Astrocyte (in vitro differentiated cells and primary cell): ENCODE measurements around the gene ANTXR1. TPM values are rescaled to one million over a fixed set of nuclear protein-coding genes. Genes with fewer than 3 reads are reported as not detected.

Experiments
- DNase-seq: peaks from one replicate; pipeline ENCODE4 v3.0.0-alpha.2; 2010; ENCODE audit warnings: low read depth
- FAIRE-seq: peaks from 2 replicates; lab custom pipeline; 2011; peaks lifted over from hg19 to GRCh38; lab: Jason Lieb, UNC
- H2AFZ ChIP-seq: 2 replicates; pipeline ENCODE4 v1.6.0; 2012; ENCODE audit warnings: low read depth, low read length, inconsistent platforms
- H3K27ac ChIP-seq: 2 replicates; pipeline ENCODE4 v1.5.1; 2011; ENCODE audit warnings: low read depth, low read length, inconsistent platforms
- H3K27me3 ChIP-seq: 2 replicates; pipeline ENCODE4 v1.6.0; 2011; ENCODE audit warnings: low read length, inconsistent platforms; ENCODE audit not compliant: insufficient read depth
- H3K36me3 ChIP-seq: 2 replicates; pipeline ENCODE4 v1.5.1; 2011; ENCODE audit warnings: low read length, inconsistent platforms; ENCODE audit not compliant: insufficient read depth
- H3K4me1 ChIP-seq: 2 replicates; pipeline ENCODE4 v1.5.1; 2011; ENCODE audit warnings: low read length, inconsistent platforms; ENCODE audit not compliant: insufficient read depth
- H3K4me2 ChIP-seq: 2 replicates; pipeline ENCODE4 v1.6.0; 2012; ENCODE audit warnings: low read length, inconsistent platforms
- H3K4me3 ChIP-seq: 2 replicates; pipeline ENCODE4 v1.5.1; 2011; ENCODE audit warnings: low read depth, mild to moderate bottlenecking, low read length, inconsistent platforms; ENCODE audit not compliant: insufficient read depth
- H3K79me2 ChIP-seq: 2 replicates; pipeline ENCODE4 v1.6.0; 2012; ENCODE audit warnings: mild to moderate bottlenecking, low read length, inconsistent platforms; ENCODE audit not compliant: insufficient read depth
- H3K9ac ChIP-seq: 2 replicates; pipeline ENCODE4 v1.6.0; 2012; ENCODE audit warnings: mild to moderate bottlenecking, low read length, inconsistent platforms
- H3K9me3 ChIP-seq: 2 replicates; pipeline ENCODE4 v1.5.1; 2012; ENCODE audit warnings: low read depth, mild to moderate bottlenecking, low read length, inconsistent platforms; ENCODE audit not compliant: insufficient read depth
- H4K20me1 ChIP-seq: 2 replicates; pipeline ENCODE4 v1.6.0; 2012; ENCODE audit warnings: low read length, inconsistent platforms; ENCODE audit not compliant: insufficient read depth
- H3K27ac Mint-ChIP-seq: one replicate; pipeline ENCODE4 v1.8.0; 2021; ENCODE audit warnings: mild to moderate bottlenecking, mixed read lengths; ENCODE audit not compliant: unreplicated experiment
- H3K27me3 Mint-ChIP-seq: one replicate; pipeline ENCODE4 v1.8.0; 2021; ENCODE audit warnings: low read depth, mixed read lengths; ENCODE audit not compliant: unreplicated experiment
- H3K36me3 Mint-ChIP-seq: one replicate; pipeline ENCODE4 v1.8.0; 2021; ENCODE audit warnings: low read depth, mixed read lengths; ENCODE audit not compliant: unreplicated experiment
- H3K4me1 Mint-ChIP-seq: one replicate; pipeline ENCODE4 v1.8.0; 2021; ENCODE audit warnings: low read depth, mixed read lengths; ENCODE audit not compliant: unreplicated experiment
- H3K4me3 Mint-ChIP-seq: one replicate; pipeline ENCODE4 v1.8.0; 2021; ENCODE audit warnings: mild to moderate bottlenecking, moderate library complexity, mixed read lengths; ENCODE audit not compliant: unreplicated experiment
- H3K9me3 Mint-ChIP-seq: one replicate; pipeline ENCODE4 v1.8.0; 2021; ENCODE audit warnings: mild to moderate bottlenecking, mixed read lengths; ENCODE audit not compliant: unreplicated experiment
- CTCF ChIP-seq: IDR thresholded peaks from 2 replicates; pipeline ENCODE4 v1.5.1; 2011; ENCODE audit warnings: low read depth, mild to moderate bottlenecking, inconsistent platforms, low read length, moderate library complexity; ENCODE audit not compliant: insufficient read depth
- EZH2 ChIP-seq: IDR thresholded peaks from 2 replicates; pipeline ENCODE4 v1.6.1; 2012; ENCODE audit warnings: mild to moderate bottlenecking, low read length, inconsistent platforms; ENCODE audit not compliant: insufficient read depth
- total RNA-seq: library from RNA; stranded (reverse); gene quantifications from 2 replicates; pipeline ENCODE4 v1.2.1, GENCODE V29; 2021

ANTXR1 gene
- total RNA-seq, 1 donor from 2014 or later, result 67.8 TPM

DNA sequence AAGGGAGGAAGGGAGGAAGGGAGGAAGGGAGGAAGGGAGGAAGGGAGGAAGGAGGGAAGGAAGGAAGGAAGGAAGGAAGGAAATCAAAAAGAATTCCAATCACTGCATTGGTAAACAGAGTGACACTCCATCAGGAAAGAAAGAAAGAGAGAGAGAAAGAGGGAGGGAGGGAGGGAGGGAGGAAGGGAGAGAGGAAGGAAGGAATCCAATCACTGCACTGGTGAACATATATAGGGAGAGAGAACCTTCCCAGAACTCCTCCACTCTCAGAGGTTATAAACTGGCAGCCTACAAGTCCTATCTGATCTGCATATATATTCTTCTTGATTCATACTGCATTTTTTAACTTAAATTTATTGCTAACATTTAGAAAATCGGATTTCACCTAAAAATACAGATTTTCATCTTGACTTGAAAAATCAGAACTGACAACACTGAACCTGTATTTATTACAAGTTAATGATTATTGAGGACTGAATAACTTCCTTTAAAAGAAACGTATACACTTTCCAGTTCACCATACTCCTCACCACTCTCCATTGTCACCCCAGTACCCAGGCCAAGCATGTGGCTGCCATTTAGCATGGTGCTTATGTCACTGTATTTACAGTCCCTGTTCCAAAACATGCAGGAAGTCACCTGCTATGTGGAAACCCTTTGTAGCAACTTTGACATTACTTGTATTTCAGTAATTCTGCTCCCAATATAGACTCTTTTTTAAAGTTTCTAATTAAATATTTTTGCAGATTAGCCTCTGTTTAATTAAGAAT, 83.5 kb downstream of the ANTXR1 start:
- Histone ChIP-seq H3K27me3 (no peaks in the 10 kb centered on the region), H3K4me1 (peaks cover 8% of the 10 kb centered on the region), H3K79me2 (no peaks in the 10 kb centered on the region), H3K4me3 (no peak overlapping the region), H3K36me3 (peaks cover 8% of the 10 kb centered on the region), H3K4me2 (no peak overlapping the region), H2AFZ (no peak overlapping the region), H4K20me1 (no peaks in the 10 kb centered on the region), H3K27ac (no peak overlapping the region), H3K9ac (no peak overlapping the region), H3K9me3 (no peaks in the 10 kb centered on the region)
- DNase-seq (no peak), FAIRE-seq (no peak)
- no peak overlapping the region for H3K4me3 Mint-ChIP-seq
- TF ChIP-seq CTCF (no peak), EZH2 (no peak)
- H3K9me3 Mint-ChIP-seq, result no peaks in the 10 kb centered on the region
- peaks cover 2% of the 10 kb centered on the region for H3K36me3 Mint-ChIP-seq
- H3K27ac Mint-ChIP-seq, result no peak overlapping the region
- no peaks in the 10 kb centered on the region for H3K27me3 Mint-ChIP-seq
- peaks cover 50% of the 10 kb centered on the region for H3K4me1 Mint-ChIP-seq

DNA sequence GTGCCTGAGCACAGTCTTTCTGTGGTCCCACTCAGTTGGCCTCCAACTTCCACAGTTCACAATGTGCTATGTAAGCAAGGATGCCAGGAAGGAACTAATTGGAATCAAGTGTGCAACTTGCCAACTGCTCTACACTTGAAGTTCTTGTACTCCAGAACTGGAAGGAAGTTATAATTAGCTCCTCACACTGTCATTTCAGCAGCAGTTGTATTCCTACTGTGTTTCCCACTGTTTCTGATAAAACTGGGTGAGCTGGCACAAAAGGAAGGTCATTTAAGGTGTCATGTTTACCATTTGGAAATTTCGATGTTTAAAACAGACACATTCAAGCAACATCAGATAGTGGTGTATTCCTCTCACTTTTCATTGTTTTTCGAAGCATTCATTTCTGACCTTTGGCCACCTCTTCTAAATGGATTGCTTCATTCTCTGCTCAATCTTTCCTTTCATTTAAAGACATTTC, 84.2 kb downstream of the ANTXR1 start:
- no peak overlapping the region for H3K4me2 ChIP-seq
- H2AFZ ChIP-seq, result no peak overlapping the region
- FAIRE-seq (no peak), DNase-seq (no peak)
- H3K27me3 Mint-ChIP-seq, result no peaks in the 10 kb centered on the region
- H3K9me3 ChIP-seq, result no peaks in the 10 kb centered on the region
- H3K4me1 ChIP-seq, result peaks cover 8% of the 10 kb centered on the region
- peaks cover 7% of the 10 kb centered on the region for H3K36me3 ChIP-seq
- no peak overlapping the region for H3K27ac ChIP-seq
- no peaks in the 10 kb centered on the region for H3K27me3 ChIP-seq
- no peak overlapping the region for H3K4me3 ChIP-seq
- peaks cover 50% of the 10 kb centered on the region for H3K4me1 Mint-ChIP-seq
- TF ChIP-seq CTCF, result no peak
- TF ChIP-seq EZH2, result no peak
- peak overlapping the region; percentile 43 for H3K27ac Mint-ChIP-seq
- no peaks in the 10 kb centered on the region for H4K20me1 ChIP-seq
- H3K79me2 ChIP-seq, result no peaks in the 10 kb centered on the region
- H3K4me3 Mint-ChIP-seq, result no peak overlapping the region
- no peaks in the 10 kb centered on the region for H3K36me3 Mint-ChIP-seq
- H3K9ac ChIP-seq, result no peak overlapping the region
- no peaks in the 10 kb centered on the region for H3K9me3 Mint-ChIP-seq
